HEK293 (cell line): ENCODE results near the gene MBOAT7.
A peak's percentile ranks its signal among the peaks of the same experiment; 100 is the strongest.

Experiments
- ATF2 ChIP-seq: fragments of 450-650 bp; formaldehyde crosslinking; IDR thresholded peaks from 2 replicates; pipeline ENCODE4 v1.5.1; 2016; ENCODE audit warnings: missing biosample characterization, missing genetic modification characterization, low read depth
- EGR2 ChIP-seq: fragments of 450-650 bp; formaldehyde crosslinking; IDR thresholded peaks from 2 replicates; pipeline ENCODE4 v1.5.1; 2016; ENCODE audit warnings: low read depth, missing biosample characterization, missing genetic modification characterization
- HIC1 ChIP-seq: fragments of 450-650 bp; formaldehyde crosslinking; IDR thresholded peaks from 2 replicates; pipeline ENCODE4 v1.5.1; 2016; ENCODE audit warnings: missing biosample characterization, missing genetic modification characterization
- KLF1 ChIP-seq: fragments of 450-650 bp; formaldehyde crosslinking; IDR thresholded peaks from 2 replicates; pipeline ENCODE4 v1.5.1; 2016; ENCODE audit warnings: missing biosample characterization, missing genetic modification characterization
- KLF17 ChIP-seq: fragments of 450-650 bp; formaldehyde crosslinking; IDR thresholded peaks from 2 replicates; pipeline ENCODE4 v1.5.1; 2016; ENCODE audit warnings: missing biosample characterization, missing genetic modification characterization
- KLF8 ChIP-seq: fragments of 450-650 bp; formaldehyde crosslinking; IDR thresholded peaks from 2 replicates; pipeline ENCODE4 v1.5.1; 2016; ENCODE audit warnings: missing biosample characterization, missing genetic modification characterization
- OSR2 ChIP-seq: fragments of 450-650 bp; formaldehyde crosslinking; IDR thresholded peaks from 2 replicates; pipeline ENCODE4 v1.5.1; 2016; ENCODE audit warnings: missing biosample characterization, missing genetic modification characterization
- PRDM1 ChIP-seq: fragments of 450-650 bp; formaldehyde crosslinking; IDR thresholded peaks from 2 replicates; pipeline ENCODE4; 2016; ENCODE audit warnings: missing biosample characterization, missing genetic modification characterization
- SCRT1 ChIP-seq: fragments of 450-650 bp; formaldehyde crosslinking; IDR thresholded peaks from 2 replicates; pipeline ENCODE4 v1.5.1; 2016; ENCODE audit warnings: missing biosample characterization, missing genetic modification characterization, borderline replicate concordance
- SCRT2 ChIP-seq: fragments of 450-650 bp; formaldehyde crosslinking; IDR thresholded peaks from 2 replicates; pipeline ENCODE4 v1.5.1; 2016; ENCODE audit warnings: missing biosample characterization, missing genetic modification characterization
- ZBTB11 ChIP-seq: fragments of 450-650 bp; formaldehyde crosslinking; conservative IDR thresholded peaks from 2 replicates; pipeline ENCODE4 v1.5.1; 2016; ENCODE audit warnings: low read depth, missing biosample characterization, missing genetic modification characterization
- ZEB2 ChIP-seq: fragments of 450-650 bp; formaldehyde crosslinking; IDR thresholded peaks from 2 replicates; pipeline ENCODE4 v1.5.1; 2016; ENCODE audit warnings: missing biosample characterization, missing genetic modification characterization
- ZFHX2 ChIP-seq: fragments of 450-650 bp; formaldehyde crosslinking; conservative IDR thresholded peaks from 2 replicates; pipeline ENCODE4 v1.5.1; 2016; ENCODE audit warnings: missing biosample characterization, missing genetic modification characterization
- ZFP69B ChIP-seq: fragments of 450-650 bp; formaldehyde crosslinking; IDR thresholded peaks from 2 replicates; pipeline ENCODE4 v1.5.1; 2016; ENCODE audit warnings: missing biosample characterization, missing genetic modification characterization
- ZNF138 ChIP-seq: fragments of 450-650 bp; formaldehyde crosslinking; IDR thresholded peaks from 2 replicates; pipeline ENCODE4 v1.5.1; 2016; ENCODE audit warnings: missing biosample characterization, missing genetic modification characterization, borderline replicate concordance
- ZNF2 ChIP-seq: fragments of 450-650 bp; formaldehyde crosslinking; IDR thresholded peaks from 2 replicates; pipeline ENCODE4 v1.5.1; 2016; ENCODE audit warnings: missing biosample characterization, missing genetic modification characterization
- ZNF223 ChIP-seq: fragments of 450-650 bp; formaldehyde crosslinking; IDR thresholded peaks from 2 replicates; pipeline ENCODE4 v1.5.1; 2016; ENCODE audit warnings: missing biosample characterization, missing genetic modification characterization
- ZNF335 ChIP-seq: fragments of 450-650 bp; formaldehyde crosslinking; conservative IDR thresholded peaks from 2 replicates; pipeline ENCODE4 v1.5.1; 2016; ENCODE audit warnings: missing biosample characterization, missing genetic modification characterization
- ZNF341 ChIP-seq: fragments of 450-650 bp; formaldehyde crosslinking; IDR thresholded peaks from 2 replicates; pipeline ENCODE4; 2016; ENCODE audit warnings: low read depth, missing biosample characterization, missing genetic modification characterization
- ZNF366 ChIP-seq: fragments of 450-650 bp; formaldehyde crosslinking; conservative IDR thresholded peaks from 2 replicates; pipeline ENCODE4 v1.5.1; 2016; ENCODE audit warnings: missing biosample characterization, missing genetic modification characterization
- ZNF580 ChIP-seq: fragments of 450-650 bp; formaldehyde crosslinking; IDR thresholded peaks from 2 replicates; pipeline ENCODE4 v1.5.1; 2016; ENCODE audit warnings: missing biosample characterization, missing genetic modification characterization
- ZNF600 ChIP-seq: fragments of 450-650 bp; formaldehyde crosslinking; IDR thresholded peaks from 2 replicates; pipeline ENCODE4 v1.5.1; 2016; ENCODE audit warnings: missing biosample characterization, missing genetic modification characterization
- ZNF629 ChIP-seq: fragments of 450-650 bp; formaldehyde crosslinking; IDR thresholded peaks from 2 replicates; pipeline ENCODE4 v1.5.1; 2017; ENCODE audit warnings: missing biosample characterization, missing genetic modification characterization
- ZNF654 ChIP-seq: fragments of 450-650 bp; formaldehyde crosslinking; IDR thresholded peaks from 2 replicates; pipeline ENCODE4 v1.5.1; 2016; ENCODE audit warnings: low read depth, missing biosample characterization, missing genetic modification characterization
- ZNF692 ChIP-seq: fragments of 450-650 bp; formaldehyde crosslinking; IDR thresholded peaks from 2 replicates; pipeline ENCODE4 v1.5.1; 2016; ENCODE audit warnings: missing biosample characterization, missing genetic modification characterization
- ZSCAN30 ChIP-seq: fragments of 450-650 bp; IDR thresholded peaks from 2 replicates; pipeline ENCODE4 v1.5.1; 2018; ENCODE audit warnings: missing biosample characterization, mild to moderate bottlenecking, missing genetic modification characterization, moderate library complexity
- ZXDB ChIP-seq: fragments of 450-650 bp; formaldehyde crosslinking; IDR thresholded peaks from 2 replicates; pipeline ENCODE4 v1.5.1; 2016; ENCODE audit warnings: missing biosample characterization, missing genetic modification characterization

MBOAT7 gene

GRCh38 chr19:54168174-54168917 is 21.0 kb downstream of the MBOAT7 start (continued):
- peak; percentile 35; the same call in 1 of the 2 replicates for TF ChIP-seq HIC1 (tag by site-specific recombination)
- TF ChIP-seq ZNF138 (tag by site-specific recombination): no peak
- TF ChIP-seq ZNF580 (tag by site-specific recombination): no peak
- TF ChIP-seq ZEB2 (tag by site-specific recombination): peak; percentile 53
- peak; percentile 86 for TF ChIP-seq SCRT2 (tag by site-specific recombination)
- 0 out of 2 replicates have a peak, but pooled peaks have one; percentile 12 for TF ChIP-seq ZBTB11
- no peak for TF ChIP-seq ATF2 (tag by site-specific recombination)
- peak; percentile 57; the same call in 1 of the 2 replicates for TF ChIP-seq EGR2 (tag by site-specific recombination)
- peak; percentile 41; the same call in 1 of the 2 replicates for TF ChIP-seq KLF1 (tag by site-specific recombination)
- peak; percentile 89 for TF ChIP-seq PRDM1
- peak; percentile 47 for TF ChIP-seq ZNF654 (tag by site-specific recombination)
- peak; percentile 35; the same call in 1 of the 2 replicates for TF ChIP-seq KLF8 (tag by site-specific recombination)
- peak; percentile 28; the same call in 1 of the 2 replicates for TF ChIP-seq ZNF692 (tag by site-specific recombination)
- peak; percentile 99 for TF ChIP-seq ZNF366
- no peak for TF ChIP-seq ZNF341
- 0 out of 2 replicates have a peak, but pooled peaks have one; percentile 45 for TF ChIP-seq ZSCAN30 (tag by site-specific recombination)
- TF ChIP-seq OSR2: no peak
- 0 out of 2 replicates have a peak, but pooled peaks have one; percentile 40 for TF ChIP-seq ZFP69B
- TF ChIP-seq ZNF2: peak; percentile 40; the same call in 1 of the 2 replicates
- 0 out of 2 replicates have a peak, but pooled peaks have one; percentile 36 for TF ChIP-seq ZNF600 (tag by site-specific recombination)
- peak; percentile 57 for TF ChIP-seq ZFHX2
- 0 out of 2 replicates have a peak, but pooled peaks have one; percentile 52 for TF ChIP-seq KLF17
- 0 out of 2 replicates have a peak, but pooled peaks have one; percentile 21 for TF ChIP-seq ZNF335 (tag by site-specific recombination)
- 0 out of 2 replicates have a peak, but pooled peaks have one; percentile 41 for TF ChIP-seq ZNF223 (tag by site-specific recombination)
- peak; percentile 77 for TF ChIP-seq SCRT1 (tag by site-specific recombination)
- TF ChIP-seq ZXDB (tag by site-specific recombination): 0 out of 2 replicates have a peak, but pooled peaks have one; percentile 35
- TF ChIP-seq ZNF629: 0 out of 2 replicates have a peak, but pooled peaks have one; percentile 17
